Measurements from ENCODE around the gene TMPRSS3. TPM values are rescaled to one million over a fixed set of nuclear protein-coding genes. Genes with fewer than 3 reads are reported as not detected.
"Not testable (repeated sequence)": the region's sequence is repeated elsewhere in the genome, so short reads cannot be mapped to it uniquely, and the experiment has no call there.

The TMPRSS3 gene
- total RNA-seq, 1 donor from 2014 or later, result not detected

- Histone ChIP-seq H3K27me3 (ENCODE audit: control insufficient read depth in 3 of 3, insufficient read depth in 3 of 3, low read length in 3 of 3) (peaks cover 18 to 38% (median 32%) of the 10 kb centered on the region in 3 donors), H3K36me3 (ENCODE audit: control insufficient read depth in 3 of 3, insufficient read depth in 3 of 3, low read length in 3 of 3) (no peaks in the 10 kb centered on the region), H3K4me3 (ENCODE audit: low read length in 3 of 3) (no peak overlapping the region), H3K9me3 (ENCODE audit: control insufficient read depth in 3 of 3, low read length in 3 of 3) (no peaks in the 10 kb centered on the region), H3K9ac (ENCODE audit: low read depth in 1 of 3, low read length in 3 of 3) (no peak overlapping the region), H3K4me1 (ENCODE audit: control insufficient read depth in 3 of 3, insufficient read depth in 3 of 3, low read length in 3 of 3) (peaks cover 9 to 15% (median 11%) of the 10 kb centered on the region in 3 donors), H3K27ac (ENCODE audit: low read depth, low read length) (no peak overlapping the region)
Observed at GRCh38 chr21:42411891-42412635, 16.2 kb upstream of the TMPRSS3 start.

GRCh38 chr21:42411197-42411869 is 15.5 kb upstream of the TMPRSS3 start:
- no peak overlapping the region for H3K27ac ChIP-seq (ENCODE audit: low read depth, low read length)
- H3K36me3 ChIP-seq (ENCODE audit: control insufficient read depth in 3 of 3, insufficient read depth in 3 of 3, low read length in 3 of 3), result no peaks in the 10 kb centered on the region
- H3K4me1 ChIP-seq (ENCODE audit: control insufficient read depth in 3 of 3, insufficient read depth in 3 of 3, low read length in 3 of 3), result peaks cover 9 to 15% (median 11%) of the 10 kb centered on the region in 3 donors
- no peaks in the 10 kb centered on the region for H3K9me3 ChIP-seq (ENCODE audit: control insufficient read depth in 3 of 3, low read length in 3 of 3)
- no peak overlapping the region for H3K9ac ChIP-seq (ENCODE audit: low read depth in 1 of 3, low read length in 3 of 3)
- peaks cover 21 to 40% (median 32%) of the 10 kb centered on the region in 3 donors for H3K27me3 ChIP-seq (ENCODE audit: control insufficient read depth in 3 of 3, insufficient read depth in 3 of 3, low read length in 3 of 3)
- no peak overlapping the region for H3K4me3 ChIP-seq (ENCODE audit: low read length in 3 of 3)

- H3K27me3 ChIP-seq (ENCODE audit: control insufficient read depth in 3 of 3, insufficient read depth in 3 of 3, low read length in 3 of 3), result peaks cover 21 to 44% (median 36%) of the 10 kb centered on the region in 3 donors
- no peak overlapping the region for H3K9ac ChIP-seq (ENCODE audit: low read depth in 1 of 3, low read length in 3 of 3)
- H3K36me3 ChIP-seq (ENCODE audit: control insufficient read depth in 3 of 3, insufficient read depth in 3 of 3, low read length in 3 of 3), result no peaks in the 10 kb centered on the region
- no peaks in the 10 kb centered on the region for H3K9me3 ChIP-seq (ENCODE audit: control insufficient read depth in 3 of 3, low read length in 3 of 3)
- no peak overlapping the region for H3K4me3 ChIP-seq (ENCODE audit: low read length in 3 of 3)
- no peak overlapping the region for H3K27ac ChIP-seq (ENCODE audit: low read depth, low read length)
- no peaks in the 10 kb centered on the region for H3K4me1 ChIP-seq (ENCODE audit: control insufficient read depth in 3 of 3, insufficient read depth in 3 of 3, low read length in 3 of 3)
Observed at GRCh38 chr21:42409366-42409765, 13.5 kb upstream of the TMPRSS3 start.

DNA sequence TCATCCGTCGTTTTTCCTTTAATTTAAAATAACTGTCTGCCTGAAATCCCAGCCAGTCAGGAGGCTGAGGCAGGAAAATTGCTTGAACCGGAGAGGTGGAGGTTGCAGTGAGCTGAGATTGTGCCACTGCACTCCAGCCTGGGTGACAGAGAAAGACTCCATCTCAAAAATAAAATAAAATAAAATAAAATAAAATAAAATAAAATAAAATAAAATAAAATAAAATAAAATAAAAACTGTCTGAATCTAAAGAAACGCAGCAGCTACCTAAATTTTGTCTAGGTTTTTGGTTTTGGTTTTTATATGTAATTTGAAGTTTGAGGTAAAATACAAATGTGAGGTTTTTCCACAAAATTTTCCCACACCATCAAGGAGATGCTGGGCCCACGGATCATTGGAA is 12.9 kb upstream of the TMPRSS3 start:
- not testable (repeated sequence) for H3K4me3 ChIP-seq (ENCODE audit: low read length in 3 of 3); H3K9me3 ChIP-seq (ENCODE audit: control insufficient read depth in 3 of 3, low read length in 3 of 3); H3K27ac ChIP-seq (ENCODE audit: low read depth, low read length); H3K36me3 ChIP-seq (ENCODE audit: control insufficient read depth in 3 of 3, insufficient read depth in 3 of 3, low read length in 3 of 3); H3K9ac ChIP-seq (ENCODE audit: low read depth in 1 of 3, low read length in 3 of 3); H3K4me1 ChIP-seq (ENCODE audit: control insufficient read depth in 3 of 3, insufficient read depth in 3 of 3, low read length in 3 of 3)
- peaks cover 21 to 44% (median 36%) of the 10 kb centered on the region in 3 donors for H3K27me3 ChIP-seq (ENCODE audit: control insufficient read depth in 3 of 3, insufficient read depth in 3 of 3, low read length in 3 of 3)

GRCh38 chr21:42407476-42407875 is 11.6 kb upstream of the TMPRSS3 start:
- Histone ChIP-seq H3K27me3 (ENCODE audit: control insufficient read depth in 3 of 3, insufficient read depth in 3 of 3, low read length in 3 of 3) (peaks cover 19 to 43% (median 33%) of the 10 kb centered on the region in 3 donors), H3K4me3 (ENCODE audit: low read length in 3 of 3) (no peak overlapping the region), H3K27ac (ENCODE audit: low read depth, low read length) (no peak overlapping the region), H3K36me3 (ENCODE audit: control insufficient read depth in 3 of 3, insufficient read depth in 3 of 3, low read length in 3 of 3) (no peaks in the 10 kb centered on the region), H3K9me3 (ENCODE audit: control insufficient read depth in 3 of 3, low read length in 3 of 3) (no peaks in the 10 kb centered on the region), H3K9ac (ENCODE audit: low read depth in 1 of 3, low read length in 3 of 3) (no peak overlapping the region), H3K4me1 (ENCODE audit: control insufficient read depth in 3 of 3, insufficient read depth in 3 of 3, low read length in 3 of 3) (no peaks in the 10 kb centered on the region)

DNA sequence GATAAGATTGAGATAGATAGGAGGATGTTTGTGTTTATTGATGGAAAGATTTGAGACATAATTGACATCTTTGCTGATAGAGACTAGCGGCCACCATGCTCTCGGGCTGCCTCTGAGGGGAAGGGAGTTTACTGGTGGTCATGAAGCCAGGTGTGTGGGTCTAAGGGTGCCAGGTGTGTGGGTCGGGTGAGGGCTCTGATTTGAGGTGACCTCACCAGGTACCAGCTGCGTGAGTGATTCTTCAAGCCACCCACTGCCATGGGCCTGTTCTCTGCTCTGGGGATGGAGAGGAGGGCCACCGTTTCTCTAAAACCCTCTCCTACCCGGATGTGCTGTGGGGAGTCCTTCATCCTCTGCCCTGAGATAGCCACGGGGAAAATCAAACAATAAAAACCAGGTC is 11.0 kb upstream of the TMPRSS3 start:
- Histone ChIP-seq H3K4me3 (ENCODE audit: low read length in 3 of 3) (no peak overlapping the region), H3K4me1 (ENCODE audit: control insufficient read depth in 3 of 3, insufficient read depth in 3 of 3, low read length in 3 of 3) (no peaks in the 10 kb centered on the region), H3K27ac (ENCODE audit: low read depth, low read length) (no peak overlapping the region), H3K27me3 (ENCODE audit: control insufficient read depth in 3 of 3, insufficient read depth in 3 of 3, low read length in 3 of 3) (peaks cover 13 to 37% (median 30%) of the 10 kb centered on the region in 3 donors), H3K9me3 (ENCODE audit: control insufficient read depth in 3 of 3, low read length in 3 of 3) (no peaks in the 10 kb centered on the region), H3K36me3 (ENCODE audit: control insufficient read depth in 3 of 3, insufficient read depth in 3 of 3, low read length in 3 of 3) (no peaks in the 10 kb centered on the region), H3K9ac (ENCODE audit: low read depth in 1 of 3, low read length in 3 of 3) (no peak overlapping the region)

GRCh38 chr21:42406201-42406621 is 10.4 kb upstream of the TMPRSS3 start:
- Histone ChIP-seq H3K36me3 (ENCODE audit: control insufficient read depth in 3 of 3, insufficient read depth in 3 of 3, low read length in 3 of 3) (no peaks in the 10 kb centered on the region), H3K9ac (ENCODE audit: low read depth in 1 of 3, low read length in 3 of 3) (no peak overlapping the region), H3K4me3 (ENCODE audit: low read length in 3 of 3) (no peak overlapping the region), H3K9me3 (ENCODE audit: control insufficient read depth in 3 of 3, low read length in 3 of 3) (peaks cover 0 to 4% (median 0%) of the 10 kb centered on the region in 3 donors), H3K4me1 (ENCODE audit: control insufficient read depth in 3 of 3, insufficient read depth in 3 of 3, low read length in 3 of 3) (no peaks in the 10 kb centered on the region), H3K27me3 (ENCODE audit: control insufficient read depth in 3 of 3, insufficient read depth in 3 of 3, low read length in 3 of 3) (peaks cover 6 to 34% (median 24%) of the 10 kb centered on the region in 3 donors), H3K27ac (ENCODE audit: low read depth, low read length) (no peak overlapping the region)

- H3K27ac ChIP-seq (ENCODE audit: low read depth, low read length), result no peak overlapping the region
- peaks cover 0 to 4% (median 0%) of the 10 kb centered on the region in 3 donors for H3K9me3 ChIP-seq (ENCODE audit: control insufficient read depth in 3 of 3, low read length in 3 of 3)
- H3K9ac ChIP-seq (ENCODE audit: low read depth in 1 of 3, low read length in 3 of 3), result no peak overlapping the region
- no peaks in the 10 kb centered on the region for H3K36me3 ChIP-seq (ENCODE audit: control insufficient read depth in 3 of 3, insufficient read depth in 3 of 3, low read length in 3 of 3)
- H3K27me3 ChIP-seq (ENCODE audit: control insufficient read depth in 3 of 3, insufficient read depth in 3 of 3, low read length in 3 of 3), result peaks cover 2 to 34% (median 23%) of the 10 kb centered on the region in 3 donors
- no peak overlapping the region for H3K4me3 ChIP-seq (ENCODE audit: low read length in 3 of 3)
- H3K4me1 ChIP-seq (ENCODE audit: control insufficient read depth in 3 of 3, insufficient read depth in 3 of 3, low read length in 3 of 3), result no peaks in the 10 kb centered on the region
Observed at GRCh38 chr21:42405064-42406013, 9.5 kb upstream of the TMPRSS3 start.

GRCh38 chr21:42404539-42404938 is 8.7 kb upstream of the TMPRSS3 start:
- no peak overlapping the region for H3K4me3 ChIP-seq (ENCODE audit: low read length in 3 of 3)
- H3K27ac ChIP-seq (ENCODE audit: low read depth, low read length), result no peak overlapping the region
- no peak overlapping the region for H3K9ac ChIP-seq (ENCODE audit: low read depth in 1 of 3, low read length in 3 of 3)
- peaks cover 2 to 28% (median 17%) of the 10 kb centered on the region in 3 donors for H3K27me3 ChIP-seq (ENCODE audit: control insufficient read depth in 3 of 3, insufficient read depth in 3 of 3, low read length in 3 of 3)
- no peaks in the 10 kb centered on the region for H3K4me1 ChIP-seq (ENCODE audit: control insufficient read depth in 3 of 3, insufficient read depth in 3 of 3, low read length in 3 of 3)
- H3K36me3 ChIP-seq (ENCODE audit: control insufficient read depth in 3 of 3, insufficient read depth in 3 of 3, low read length in 3 of 3), result no peaks in the 10 kb centered on the region
- peaks cover 0 to 4% (median 0%) of the 10 kb centered on the region in 3 donors for H3K9me3 ChIP-seq (ENCODE audit: control insufficient read depth in 3 of 3, low read length in 3 of 3)

Data from skeletal muscle tissue (tissue), 4 donors.